Chondrocyte (in vitro differentiated cells): ENCODE results near the gene JMJD7. TPM values are rescaled to one million over a fixed set of nuclear protein-coding genes. Genes with fewer than 3 reads are reported as not detected.

Experiments used
- DNase-seq: peaks from one replicate; pipeline ENCODE4 v3.0.0; 2021; ENCODE audit warnings: mixed read lengths, low spot score
- H3K27ac Mint-ChIP-seq: one replicate; pipeline ENCODE4 v1.8.0; 2021; ENCODE audit warnings: mild to moderate bottlenecking, moderate library complexity, mixed read lengths; ENCODE audit not compliant: unreplicated experiment
- H3K27me3 Mint-ChIP-seq: 2 replicates; pipeline ENCODE4 v1.8.0; 2021; ENCODE audit warnings: low read depth, mixed read lengths
- H3K36me3 Mint-ChIP-seq: 2 replicates; pipeline ENCODE4 v1.8.0; 2021; ENCODE audit warnings: low read depth, mixed read lengths
- H3K4me1 Mint-ChIP-seq: 2 replicates; pipeline ENCODE4 v1.8.0; 2021; ENCODE audit warnings: low read depth, mild to moderate bottlenecking, mixed read lengths
- H3K4me3 Mint-ChIP-seq: one replicate; pipeline ENCODE4 v1.8.0; 2021; ENCODE audit warnings: mild to moderate bottlenecking, moderate library complexity, mixed read lengths; ENCODE audit not compliant: unreplicated experiment
- H3K9me3 Mint-ChIP-seq: 2 replicates; pipeline ENCODE4 v1.8.0; 2021; ENCODE audit warnings: low read depth, mixed read lengths
- total RNA-seq: library from RNA; stranded (reverse); gene quantifications from 3 replicates; pipeline ENCODE4 v1.2.1, GENCODE V29; 2021
- TF ChIP-seq, protein P1 (sequence below): fragments of 200-600 bp; sonication (generic); IDR thresholded peaks from 2 replicates; pipeline ENCODE4 v1.5.0; 2021; ENCODE audit warnings: antibody characterized with exemption, mild to moderate bottlenecking, moderate library complexity

JMJD7 gene
- total RNA-seq, 1 donor from 2014 or later: 5.2 TPM

DNA sequence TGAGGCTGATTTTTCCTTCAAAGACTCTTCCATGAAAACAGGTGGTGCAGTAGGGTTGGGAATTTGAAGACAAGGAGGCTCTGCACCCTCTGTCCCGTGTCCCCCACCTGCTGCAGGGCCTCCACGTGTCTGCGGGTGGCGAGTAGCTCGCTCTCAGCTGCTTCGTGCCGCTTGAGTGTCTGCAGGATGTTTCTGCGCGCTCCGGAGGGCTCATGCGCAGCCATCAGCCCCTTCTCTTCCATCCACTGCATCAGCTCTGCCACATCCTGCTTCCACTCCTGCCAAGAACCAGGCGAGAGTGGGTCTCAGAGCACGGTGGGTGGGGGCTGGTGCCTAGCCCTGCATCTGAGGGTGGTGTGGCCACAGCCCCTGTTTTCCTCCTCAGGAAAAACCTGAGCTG lies 48.1 kb downstream of the JMJD7 start:
- no peaks in the 10 kb centered on the region for H3K27me3 Mint-ChIP-seq
- no peak for DNase-seq
- no peaks in the 10 kb centered on the region for H3K4me1 Mint-ChIP-seq
- H3K36me3 Mint-ChIP-seq: peaks cover 8% of the 10 kb centered on the region
- no peaks in the 10 kb centered on the region for H3K9me3 Mint-ChIP-seq
- H3K4me3 Mint-ChIP-seq: no peak overlapping the region
- no peak overlapping the region for H3K27ac Mint-ChIP-seq
- TF ChIP-seq, protein P1, sequence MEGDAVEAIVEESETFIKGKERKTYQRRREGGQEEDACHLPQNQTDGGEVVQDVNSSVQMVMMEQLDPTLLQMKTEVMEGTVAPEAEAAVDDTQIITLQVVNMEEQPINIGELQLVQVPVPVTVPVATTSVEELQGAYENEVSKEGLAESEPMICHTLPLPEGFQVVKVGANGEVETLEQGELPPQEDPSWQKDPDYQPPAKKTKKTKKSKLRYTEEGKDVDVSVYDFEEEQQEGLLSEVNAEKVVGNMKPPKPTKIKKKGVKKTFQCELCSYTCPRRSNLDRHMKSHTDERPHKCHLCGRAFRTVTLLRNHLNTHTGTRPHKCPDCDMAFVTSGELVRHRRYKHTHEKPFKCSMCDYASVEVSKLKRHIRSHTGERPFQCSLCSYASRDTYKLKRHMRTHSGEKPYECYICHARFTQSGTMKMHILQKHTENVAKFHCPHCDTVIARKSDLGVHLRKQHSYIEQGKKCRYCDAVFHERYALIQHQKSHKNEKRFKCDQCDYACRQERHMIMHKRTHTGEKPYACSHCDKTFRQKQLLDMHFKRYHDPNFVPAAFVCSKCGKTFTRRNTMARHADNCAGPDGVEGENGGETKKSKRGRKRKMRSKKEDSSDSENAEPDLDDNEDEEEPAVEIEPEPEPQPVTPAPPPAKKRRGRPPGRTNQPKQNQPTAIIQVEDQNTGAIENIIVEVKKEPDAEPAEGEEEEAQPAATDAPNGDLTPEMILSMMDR: no peak

DNA sequence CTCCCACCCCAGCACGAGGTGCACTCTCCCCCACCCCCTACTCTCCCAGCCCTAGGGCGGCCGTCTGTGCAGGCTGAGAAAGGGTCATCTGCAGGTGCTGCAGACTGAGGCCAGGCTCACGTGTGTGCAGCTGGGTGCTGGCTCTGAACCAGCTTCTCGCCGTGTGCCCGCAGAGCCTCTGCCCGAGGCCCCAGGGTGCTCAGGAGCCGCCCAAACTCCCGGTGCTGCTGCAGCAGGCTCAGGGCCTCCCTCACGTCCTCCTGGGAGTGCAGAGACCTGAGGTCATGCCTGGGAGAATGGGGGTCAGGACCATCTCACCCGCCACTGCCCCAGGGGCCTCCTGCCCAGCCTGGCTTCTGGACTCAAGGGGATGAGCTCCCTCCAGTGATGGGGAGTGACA lies 48.8 kb downstream of the JMJD7 start:
- no peak for DNase-seq
- Mint-ChIP-seq H3K4me1 (no peaks in the 10 kb centered on the region), H3K36me3 (peaks cover 8% of the 10 kb centered on the region), H3K9me3 (no peaks in the 10 kb centered on the region), H3K4me3 (no peak overlapping the region), H3K27me3 (no peaks in the 10 kb centered on the region), H3K27ac (no peak overlapping the region)
- TF ChIP-seq, protein P1: no peak

DNA sequence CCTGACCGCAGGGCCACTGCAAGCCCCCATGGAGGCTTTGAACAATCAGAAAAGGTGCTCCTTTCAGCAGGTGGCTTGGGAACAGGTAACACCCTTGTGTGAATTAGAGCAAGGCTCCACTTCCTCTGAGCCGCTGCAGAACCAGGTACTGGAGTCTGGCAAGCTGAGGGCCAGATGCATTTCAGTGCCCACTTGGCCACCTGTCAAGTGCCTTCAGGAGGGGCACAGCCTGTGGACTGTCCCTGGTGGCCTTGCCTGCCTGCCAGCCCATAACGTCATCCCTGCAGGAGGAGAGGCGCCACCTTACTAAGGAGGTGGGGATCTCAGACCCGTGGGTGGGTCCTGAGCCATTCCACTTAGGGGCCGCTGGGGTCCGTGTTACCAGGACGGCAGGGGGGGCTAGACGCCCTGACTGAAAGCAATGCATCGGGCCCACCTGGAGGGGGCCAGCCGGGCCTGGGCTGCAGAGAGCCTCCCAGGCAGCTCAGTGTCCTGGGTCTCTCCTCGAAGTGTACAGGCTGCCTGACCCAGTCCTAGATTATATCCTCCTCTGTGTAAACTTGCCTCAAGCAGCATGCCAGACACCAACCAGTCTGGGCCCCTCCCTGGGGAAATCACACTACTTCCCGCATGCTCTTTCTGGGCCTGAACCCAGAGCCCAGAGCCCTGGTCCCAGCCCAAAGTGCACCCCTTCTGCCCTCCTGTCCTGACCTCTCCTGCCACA lies 49.9 kb downstream of the JMJD7 start:
- H3K36me3 Mint-ChIP-seq: peaks cover 6% of the 10 kb centered on the region
- TF ChIP-seq, protein P1: no peak
- H3K27ac Mint-ChIP-seq: no peak overlapping the region
- H3K4me3 Mint-ChIP-seq: no peak overlapping the region
- no peaks in the 10 kb centered on the region for H3K4me1 Mint-ChIP-seq
- H3K9me3 Mint-ChIP-seq: no peaks in the 10 kb centered on the region
- no peaks in the 10 kb centered on the region for H3K27me3 Mint-ChIP-seq
- no peak for DNase-seq

DNA sequence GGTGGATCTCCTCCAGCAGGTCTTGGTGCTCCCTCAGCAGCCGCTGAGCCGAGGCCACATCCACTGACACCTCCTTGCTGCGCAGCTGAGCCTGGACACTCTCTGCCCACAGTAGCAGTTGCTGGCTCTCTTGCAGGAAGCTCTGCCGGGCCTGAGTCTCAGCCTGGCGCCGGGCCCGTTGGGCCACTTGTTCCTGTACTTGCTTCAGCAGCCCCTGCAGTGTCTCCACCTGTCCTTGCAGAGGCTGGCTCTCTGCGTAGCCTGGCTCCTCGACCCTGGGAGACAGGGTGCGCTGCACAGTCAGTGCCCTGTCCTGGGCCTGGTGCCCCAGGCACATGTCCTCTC lies 50.4 kb downstream of the JMJD7 start:
- no peak for DNase-seq
- no peaks in the 10 kb centered on the region for H3K4me1 Mint-ChIP-seq
- H3K36me3 Mint-ChIP-seq: peaks cover 6% of the 10 kb centered on the region
- H3K9me3 Mint-ChIP-seq: no peaks in the 10 kb centered on the region
- H3K27ac Mint-ChIP-seq: no peak overlapping the region
- TF ChIP-seq, protein P1: no peak
- H3K27me3 Mint-ChIP-seq: no peaks in the 10 kb centered on the region
- H3K4me3 Mint-ChIP-seq: no peak overlapping the region

DNA sequence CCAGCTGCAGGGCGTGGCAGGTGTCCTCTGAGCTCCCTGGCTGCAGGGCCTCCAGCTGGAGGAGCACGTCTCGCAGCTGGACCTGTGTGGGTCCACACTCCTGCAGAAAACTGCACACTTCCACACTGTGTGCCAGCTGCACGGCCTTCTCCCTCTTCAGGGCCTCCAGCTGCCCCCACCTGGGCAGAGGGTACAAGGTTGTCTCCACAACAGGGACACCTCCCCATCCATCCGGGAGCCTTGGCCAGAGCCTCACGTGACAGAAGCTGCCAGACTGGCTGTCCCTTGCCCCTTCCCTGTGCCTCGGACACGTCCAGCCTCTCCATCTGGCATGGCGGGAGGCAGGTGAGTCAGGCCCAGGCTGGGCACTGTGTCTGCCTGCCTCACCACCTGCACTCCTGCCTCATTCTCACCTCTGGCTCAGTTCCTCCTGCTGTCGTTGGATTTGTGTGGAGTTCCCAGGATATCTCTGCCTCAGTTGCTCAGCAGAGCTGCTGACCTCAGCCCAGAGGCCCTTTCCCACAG lies 51.5 kb downstream of the JMJD7 start:
- no peak for DNase-seq
- Mint-ChIP-seq H3K9me3 (no peaks in the 10 kb centered on the region), H3K36me3 (peaks cover 6% of the 10 kb centered on the region), H3K27me3 (no peaks in the 10 kb centered on the region), H3K4me3 (no peak overlapping the region), H3K4me1 (no peaks in the 10 kb centered on the region), H3K27ac (no peak overlapping the region)
- TF ChIP-seq, protein P1: no peak
